IPS-20b (cell line): Measurements from ENCODE around the gene KRT4.

Experiments used
- H3K27ac ChIP-seq: one replicate; pipeline ENCODE4 v1.5.1; 2013; ENCODE audit warnings: low read length
- H3K27me3 ChIP-seq: 2 replicates; pipeline ENCODE4 v1.6.1; 2013; ENCODE audit warnings: mild to moderate bottlenecking, low read length, inconsistent platforms; ENCODE audit not compliant: insufficient read depth
- H3K36me3 ChIP-seq: 2 replicates; pipeline ENCODE4 v1.6.1; 2013; ENCODE audit warnings: low read depth, mild to moderate bottlenecking, inconsistent platforms, low read length, moderate library complexity; ENCODE audit not compliant: insufficient read depth
- H3K4me1 ChIP-seq: 2 replicates; pipeline ENCODE4 v1.6.1; 2013; ENCODE audit warnings: mild to moderate bottlenecking, control low read depth, inconsistent platforms, low read length, moderate library complexity; ENCODE audit not compliant: insufficient read depth
- H3K4me3 ChIP-seq: 2 replicates; pipeline ENCODE4 v1.5.1; 2013; ENCODE audit warnings: mild to moderate bottlenecking, low read length, inconsistent platforms
- H3K9ac ChIP-seq: 2 replicates; pipeline ENCODE4 v1.6.1; 2013; ENCODE audit warnings: low read depth, mild to moderate bottlenecking, inconsistent platforms, low read length, moderate library complexity
- H3K9me3 ChIP-seq: 2 replicates; pipeline ENCODE4 v1.6.1; 2013; ENCODE audit warnings: mild to moderate bottlenecking, low read depth, low read length, inconsistent platforms; ENCODE audit not compliant: insufficient read depth

KRT4 gene

DNA sequence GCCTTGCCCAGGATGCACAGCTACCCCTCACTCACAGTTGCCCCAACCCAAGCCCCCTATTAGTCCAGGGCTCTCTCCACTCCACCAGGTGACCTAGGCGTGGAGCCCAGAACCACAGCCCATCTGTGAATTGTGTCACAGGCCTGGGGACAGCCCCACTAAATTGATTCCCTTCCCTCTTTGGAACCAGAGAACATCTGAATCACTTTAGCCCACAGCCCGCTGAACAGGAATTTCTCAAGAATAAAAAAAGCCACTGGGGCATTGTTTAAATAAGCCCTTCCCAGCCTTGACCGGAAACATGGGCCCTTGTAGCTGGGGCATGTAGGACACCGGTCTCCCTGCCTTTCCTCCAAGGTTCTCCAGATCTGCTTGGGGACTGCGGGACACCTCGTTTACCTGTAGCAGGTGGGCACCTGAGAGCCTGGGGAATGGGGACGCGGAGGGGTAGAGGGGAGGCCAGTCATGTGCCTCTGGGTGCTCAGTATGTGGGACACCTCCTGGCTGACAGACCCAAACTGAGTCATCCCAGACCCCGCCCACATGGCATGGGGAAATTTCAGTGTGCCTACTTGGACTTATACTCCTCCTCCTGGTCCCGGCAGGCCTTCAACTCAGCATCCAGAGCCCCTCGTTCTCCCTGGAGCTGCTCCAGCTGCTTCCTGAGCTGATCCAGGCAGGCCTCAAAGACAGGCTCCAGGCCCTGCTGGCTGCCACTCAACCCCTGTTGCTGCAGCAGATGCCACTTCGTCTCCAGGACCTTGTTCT lies 33.6 kb upstream of the KRT4 start:
- H3K9ac ChIP-seq = no peak overlapping the region
- no peak overlapping the region for H3K4me3 ChIP-seq
- no peaks in the 10 kb centered on the region for H3K27me3 ChIP-seq
- no peaks in the 10 kb centered on the region for H3K4me1 ChIP-seq
- no peaks in the 10 kb centered on the region for H3K9me3 ChIP-seq
- H3K27ac ChIP-seq = no peak overlapping the region
- H3K36me3 ChIP-seq = no peaks in the 10 kb centered on the region

DNA sequence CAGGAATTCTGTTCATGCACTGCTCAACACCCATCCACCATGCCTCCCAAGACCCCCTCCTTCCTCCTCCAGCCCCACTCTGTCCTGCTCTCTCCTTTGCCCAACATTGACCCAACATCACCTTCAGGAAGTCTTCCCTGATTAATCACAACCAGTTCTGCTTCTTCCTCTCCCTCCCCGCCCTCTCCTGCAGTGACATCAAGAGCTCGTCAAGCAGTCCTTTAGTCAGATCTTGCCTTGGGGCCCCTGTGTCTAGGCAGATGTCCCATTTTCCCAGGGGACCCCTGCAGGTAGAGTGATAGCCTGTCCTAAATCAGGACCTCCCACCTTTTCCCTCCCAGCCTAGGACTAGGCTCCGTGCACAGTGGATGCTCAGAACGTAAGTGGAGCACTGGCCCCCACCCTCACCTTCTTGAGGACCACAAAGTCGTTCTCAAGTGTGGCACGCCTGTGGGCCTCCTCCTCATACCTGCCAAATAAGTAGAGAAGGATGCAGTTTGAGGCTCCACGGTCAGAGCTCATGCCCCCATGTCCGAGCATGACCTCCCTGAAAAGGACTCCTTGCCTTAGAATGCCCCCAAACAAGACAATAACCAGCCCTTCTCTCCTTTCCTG lies 32.5 kb upstream of the KRT4 start:
- H3K9me3 ChIP-seq = no peaks in the 10 kb centered on the region
- no peak overlapping the region for H3K27ac ChIP-seq
- no peaks in the 10 kb centered on the region for H3K4me1 ChIP-seq
- no peak overlapping the region for H3K9ac ChIP-seq
- H3K27me3 ChIP-seq = no peaks in the 10 kb centered on the region
- H3K36me3 ChIP-seq = no peaks in the 10 kb centered on the region
- no peak overlapping the region for H3K4me3 ChIP-seq

DNA sequence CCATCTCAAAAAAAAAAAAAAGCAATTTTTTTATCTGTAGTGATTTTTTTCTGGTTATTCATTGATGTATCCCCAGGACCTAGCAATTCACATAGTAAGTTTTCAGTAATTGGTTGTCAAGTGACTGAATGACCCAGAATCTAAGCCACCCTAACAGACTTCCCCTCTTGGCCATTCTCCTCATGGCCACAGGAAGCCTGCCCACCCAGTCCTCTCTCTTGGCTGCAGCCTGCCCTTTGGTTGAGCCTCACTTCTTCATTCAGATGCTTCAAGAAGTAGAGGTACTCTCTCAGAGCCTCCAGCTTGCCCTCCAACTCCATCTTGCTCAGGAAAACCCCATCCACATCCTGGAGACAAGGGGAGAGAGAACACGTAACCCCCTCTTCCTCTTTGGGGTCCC lies 32.0 kb upstream of the KRT4 start:
- H3K9me3 ChIP-seq = no peaks in the 10 kb centered on the region
- no peaks in the 10 kb centered on the region for H3K36me3 ChIP-seq
- H3K9ac ChIP-seq = no peak overlapping the region
- no peak overlapping the region for H3K4me3 ChIP-seq
- no peaks in the 10 kb centered on the region for H3K27me3 ChIP-seq
- H3K4me1 ChIP-seq = no peaks in the 10 kb centered on the region
- H3K27ac ChIP-seq = no peak overlapping the region

GRCh38 chr12:52844386-52844785 lies 30.5 kb upstream of the KRT4 start:
- Histone ChIP-seq H3K4me1 (no peaks in the 10 kb centered on the region), H3K27me3 (no peaks in the 10 kb centered on the region), H3K4me3 (no peak overlapping the region), H3K9me3 (no peaks in the 10 kb centered on the region), H3K27ac (no peak overlapping the region), H3K9ac (no peak overlapping the region), H3K36me3 (no peaks in the 10 kb centered on the region)

DNA sequence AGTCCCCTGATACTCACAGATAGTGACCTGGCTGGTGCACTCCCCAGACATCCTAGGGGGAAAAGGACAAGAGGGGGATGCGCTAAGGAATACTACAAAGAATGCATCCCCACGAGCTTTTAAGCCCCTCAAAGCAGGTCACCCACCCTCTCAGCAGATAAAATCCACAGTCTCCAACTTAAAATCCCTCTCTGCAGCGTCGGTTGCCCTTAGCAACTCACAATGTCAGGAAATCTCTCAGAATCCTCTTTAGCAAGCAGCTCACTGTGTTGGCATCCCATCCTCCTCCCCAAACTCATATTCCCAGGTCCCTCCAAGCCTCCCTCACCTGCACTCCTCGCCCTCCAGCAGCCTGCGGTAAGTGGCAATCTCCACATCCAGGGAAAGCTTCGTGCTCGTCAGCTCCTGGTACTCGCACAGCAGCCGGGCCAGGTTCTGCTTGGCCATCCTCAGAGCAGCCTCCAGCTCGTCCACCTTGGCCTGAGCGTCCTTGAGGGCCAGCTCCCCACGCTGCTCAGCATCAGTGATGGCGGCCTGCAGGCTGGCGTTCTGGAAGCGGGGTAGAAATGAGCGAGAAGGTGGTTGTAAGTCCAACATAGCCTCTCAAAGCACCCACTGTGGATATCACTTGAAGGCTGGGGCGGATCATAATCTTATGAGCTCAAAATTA lies 25.7 kb upstream of the KRT4 start:
- Histone ChIP-seq H3K36me3 (no peaks in the 10 kb centered on the region), H3K4me3 (no peak overlapping the region), H3K9me3 (no peaks in the 10 kb centered on the region), H3K27ac (no peak overlapping the region), H3K4me1 (no peaks in the 10 kb centered on the region), H3K27me3 (no peaks in the 10 kb centered on the region), H3K9ac (no peak overlapping the region)

DNA sequence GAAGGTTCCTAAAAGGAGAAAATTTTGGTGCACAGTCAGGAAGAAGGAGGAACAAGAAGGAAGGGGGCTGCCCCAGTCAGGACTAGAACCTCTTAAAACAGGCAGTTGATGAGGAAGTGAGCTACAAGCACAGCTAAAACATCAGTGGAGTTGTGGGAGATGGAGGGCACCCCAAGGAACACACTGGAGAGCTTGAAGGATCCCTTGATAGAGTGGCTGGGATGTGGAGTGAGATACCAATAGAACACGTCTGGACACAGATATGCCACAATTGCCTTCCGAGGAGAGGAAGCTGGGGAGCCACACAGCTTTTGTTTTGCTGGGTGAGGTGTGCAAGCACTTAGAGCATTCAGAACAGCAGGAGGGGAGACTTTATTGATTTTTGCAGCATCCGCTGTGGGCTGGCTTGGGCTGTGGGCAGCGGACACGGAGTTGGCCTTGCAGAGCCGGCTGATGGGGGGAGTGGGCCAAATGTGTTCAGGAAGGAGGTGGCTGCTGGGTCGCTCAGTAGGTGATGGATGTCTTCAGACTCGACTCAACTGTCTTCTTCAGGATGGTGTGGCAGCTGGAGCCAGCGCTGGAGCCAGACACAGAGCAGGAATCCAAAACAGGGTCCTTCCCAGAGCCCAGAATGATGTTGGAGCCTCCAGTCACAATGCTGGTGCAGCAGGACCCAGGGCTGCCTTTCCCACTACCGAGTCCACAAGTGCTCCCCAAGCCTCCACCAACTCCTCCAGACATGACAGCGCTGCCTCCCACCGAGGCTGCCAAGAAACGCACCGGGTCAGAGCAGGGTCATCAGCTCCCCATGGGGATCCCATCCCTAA lies 24.9 kb upstream of the KRT4 start:
- no peaks in the 10 kb centered on the region for H3K27me3 ChIP-seq

DNA sequence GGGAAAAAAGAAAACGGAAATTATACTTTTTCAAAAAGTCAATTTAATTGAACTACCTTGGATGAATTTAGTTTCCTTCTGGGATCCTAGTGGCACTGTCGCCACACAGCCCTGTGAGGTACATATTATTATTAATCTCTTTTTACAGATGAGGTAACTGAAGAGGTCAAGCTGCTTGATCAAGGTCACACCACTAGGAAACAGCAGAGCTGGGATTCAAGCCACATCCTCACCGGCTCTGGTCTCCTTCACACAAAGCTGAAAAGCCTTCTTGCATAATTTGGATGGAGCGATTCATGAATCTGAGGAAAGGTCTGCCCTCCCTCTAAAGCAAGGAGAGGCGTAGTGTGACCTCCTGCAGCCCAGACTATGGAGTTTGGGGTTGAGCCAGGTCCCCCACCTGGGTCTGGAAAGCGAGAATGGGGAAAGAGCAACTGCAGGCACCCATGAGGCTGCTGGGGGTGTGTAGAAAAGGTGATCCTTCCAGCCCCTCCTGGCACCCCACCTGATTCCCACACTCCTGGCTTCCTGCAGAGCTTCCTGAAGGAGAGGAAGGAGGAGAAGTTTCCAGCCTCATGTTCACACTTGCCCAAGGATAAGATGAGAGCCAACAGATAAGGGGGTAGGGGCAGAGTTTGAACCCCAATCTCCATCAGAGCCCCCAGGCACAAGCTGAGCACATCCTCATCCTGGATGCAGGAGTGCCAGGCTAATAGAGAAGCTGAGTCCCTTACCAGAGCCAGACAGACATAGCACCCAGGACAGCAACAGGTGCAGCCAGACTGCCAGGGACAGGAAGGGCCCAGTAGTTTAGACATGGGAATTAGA lies 24.1 kb upstream of the KRT4 start:
- Histone ChIP-seq H3K9ac (no peak overlapping the region), H3K4me1 (no peaks in the 10 kb centered on the region), H3K27ac (no peak overlapping the region), H3K36me3 (no peaks in the 10 kb centered on the region), H3K27me3 (no peaks in the 10 kb centered on the region), H3K4me3 (no peak overlapping the region), H3K9me3 (no peaks in the 10 kb centered on the region)

More for the DNA sequence above, 24.9 kb upstream of the KRT4 start:
- H3K4me1 ChIP-seq = no peaks in the 10 kb centered on the region
- H3K9ac ChIP-seq = no peak overlapping the region
- no peaks in the 10 kb centered on the region for H3K36me3 ChIP-seq
- no peak overlapping the region for H3K27ac ChIP-seq
- no peaks in the 10 kb centered on the region for H3K9me3 ChIP-seq
- H3K4me3 ChIP-seq = no peak overlapping the region

DNA sequence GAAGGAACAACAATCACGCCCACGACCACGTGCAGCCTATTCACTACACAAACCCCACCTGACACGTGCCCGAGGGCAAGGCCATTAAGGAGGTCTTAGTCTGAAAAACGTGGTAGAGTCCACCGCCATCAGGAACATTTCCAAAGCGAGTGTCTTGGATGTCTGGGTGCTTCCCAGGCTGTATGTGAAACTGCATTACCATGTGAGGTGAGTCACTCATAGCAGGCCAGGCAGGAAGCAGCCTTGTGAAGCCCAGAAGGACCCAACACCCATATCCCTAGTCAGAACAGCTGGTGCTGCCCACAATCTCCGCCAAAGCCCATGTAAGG lies 23.5 kb upstream of the KRT4 start:
- Histone ChIP-seq H3K36me3 (no peaks in the 10 kb centered on the region), H3K27me3 (no peaks in the 10 kb centered on the region), H3K27ac (no peak overlapping the region), H3K4me3 (no peak overlapping the region), H3K4me1 (no peaks in the 10 kb centered on the region), H3K9me3 (no peaks in the 10 kb centered on the region), H3K9ac (no peak overlapping the region)

- H3K36me3 ChIP-seq = no peaks in the 10 kb centered on the region
- no peaks in the 10 kb centered on the region for H3K9me3 ChIP-seq
- no peak overlapping the region for H3K27ac ChIP-seq
- H3K27me3 ChIP-seq = no peaks in the 10 kb centered on the region
- no peak overlapping the region for H3K4me3 ChIP-seq
- no peak overlapping the region for H3K9ac ChIP-seq
- no peaks in the 10 kb centered on the region for H3K4me1 ChIP-seq
Observed at GRCh38 chr12:52836491-52837412, 22.8 kb upstream of the KRT4 start.

- Histone ChIP-seq H3K27ac (no peak overlapping the region), H3K9ac (no peak overlapping the region), H3K9me3 (no peaks in the 10 kb centered on the region), H3K4me1 (no peaks in the 10 kb centered on the region), H3K4me3 (no peak overlapping the region), H3K27me3 (no peaks in the 10 kb centered on the region), H3K36me3 (no peaks in the 10 kb centered on the region)
Observed at GRCh38 chr12:52836042-52836466, 22.1 kb upstream of the KRT4 start.
